ENCODE measurements around the gene MTPN. TPM values are rescaled to one million over a fixed set of nuclear protein-coding genes. Genes with fewer than 3 reads are reported as not detected.

The MTPN gene
- polyA plus RNA-seq, 3 donors, result 73.6 to 156 (median 142) TPM

DNA sequence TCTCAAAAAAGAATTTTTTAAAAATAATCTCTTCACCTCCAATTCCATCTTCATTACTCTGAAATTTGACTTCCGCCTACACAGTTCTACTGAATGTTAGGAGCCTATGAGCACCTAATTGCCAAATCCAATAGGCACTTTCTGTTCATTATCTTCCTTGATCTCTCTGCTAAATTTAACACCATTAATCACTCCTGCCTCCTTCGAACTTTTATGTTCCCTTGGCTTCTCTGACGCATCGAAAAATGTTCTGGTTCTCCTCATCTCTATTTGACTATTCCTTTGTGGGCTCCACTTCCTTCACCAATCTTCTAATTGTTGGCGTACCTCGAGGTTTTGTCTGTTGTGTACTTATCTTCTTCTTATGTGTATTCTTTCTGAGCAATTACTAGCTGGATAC lies 87.3 kb downstream of the MTPN start:
- Histone ChIP-seq H3K4me1 (ENCODE audit: control insufficient read depth in 1 of 2, insufficient read depth in 2 of 2, low read length in 2 of 2) (no peaks in the 10 kb centered on the region), H2AFZ (ENCODE audit: insufficient read depth, low read depth, low read length, poor library complexity, severe bottlenecking) (no peak overlapping the region), H4K20me1 (ENCODE audit: insufficient read depth, low read length) (no peaks in the 10 kb centered on the region), H3K9me3 (replicated peaks in 1 of 2; ENCODE audit: control insufficient read depth in 1 of 2, insufficient read depth in 1 of 2, low read length in 2 of 2) (no peaks in the 10 kb centered on the region), H3K4me3 (replicated peaks in 1 of 3; ENCODE audit: low read depth in 2 of 3, low read length in 3 of 3) (no peak overlapping the region), H3K27me3 (ENCODE audit: control insufficient read depth in 2 of 2, insufficient read depth in 2 of 2, low read length in 2 of 2) (no peaks in the 10 kb centered on the region), H3K9ac (ENCODE audit: insufficient read depth, low read length, poor library complexity, severe bottlenecking) (no peak overlapping the region), H3K4me2 (replicated peaks; ENCODE audit: extremely low read depth, low read length, poor library complexity, severe bottlenecking) (no peak overlapping the region), H3K36me3 (replicated peaks in 1 of 2; ENCODE audit: control insufficient read depth in 1 of 2, insufficient read depth in 2 of 2, low read length in 2 of 2) (no peaks in the 10 kb centered on the region), H3K27ac (ENCODE audit: low read depth in 1 of 2, low read length in 2 of 2) (no peak overlapping the region), H3K79me2 (ENCODE audit: insufficient read depth, low read length) (no peaks in the 10 kb centered on the region)
- 92% methylated on average over 4 of the region's 6 CpGs for WGBS (ENCODE audit: insufficient coverage)
- no peak for DNase-seq
- intact Hi-C loops (cut with micrococcal nuclease), result no loop called here
- Mint-ChIP-seq H3K36me3 (no peaks in the 10 kb centered on the region), H3K4me3 (no peak overlapping the region), H3K27ac (no peak overlapping the region), H3K4me1 (no peaks in the 10 kb centered on the region), H3K9me3 (peaks cover 0 to 2% (median 0%) of the 10 kb centered on the region in 7 donors), H3K27me3 (ENCODE audit: low read depth in 3 of 3) (peaks cover 0 to 3% (median 1%) of the 10 kb centered on the region in 3 donors)
- TF ChIP-seq, protein P1, sequence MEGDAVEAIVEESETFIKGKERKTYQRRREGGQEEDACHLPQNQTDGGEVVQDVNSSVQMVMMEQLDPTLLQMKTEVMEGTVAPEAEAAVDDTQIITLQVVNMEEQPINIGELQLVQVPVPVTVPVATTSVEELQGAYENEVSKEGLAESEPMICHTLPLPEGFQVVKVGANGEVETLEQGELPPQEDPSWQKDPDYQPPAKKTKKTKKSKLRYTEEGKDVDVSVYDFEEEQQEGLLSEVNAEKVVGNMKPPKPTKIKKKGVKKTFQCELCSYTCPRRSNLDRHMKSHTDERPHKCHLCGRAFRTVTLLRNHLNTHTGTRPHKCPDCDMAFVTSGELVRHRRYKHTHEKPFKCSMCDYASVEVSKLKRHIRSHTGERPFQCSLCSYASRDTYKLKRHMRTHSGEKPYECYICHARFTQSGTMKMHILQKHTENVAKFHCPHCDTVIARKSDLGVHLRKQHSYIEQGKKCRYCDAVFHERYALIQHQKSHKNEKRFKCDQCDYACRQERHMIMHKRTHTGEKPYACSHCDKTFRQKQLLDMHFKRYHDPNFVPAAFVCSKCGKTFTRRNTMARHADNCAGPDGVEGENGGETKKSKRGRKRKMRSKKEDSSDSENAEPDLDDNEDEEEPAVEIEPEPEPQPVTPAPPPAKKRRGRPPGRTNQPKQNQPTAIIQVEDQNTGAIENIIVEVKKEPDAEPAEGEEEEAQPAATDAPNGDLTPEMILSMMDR (IDR thresholded peaks at IDR 0.05), result no peak

DNA sequence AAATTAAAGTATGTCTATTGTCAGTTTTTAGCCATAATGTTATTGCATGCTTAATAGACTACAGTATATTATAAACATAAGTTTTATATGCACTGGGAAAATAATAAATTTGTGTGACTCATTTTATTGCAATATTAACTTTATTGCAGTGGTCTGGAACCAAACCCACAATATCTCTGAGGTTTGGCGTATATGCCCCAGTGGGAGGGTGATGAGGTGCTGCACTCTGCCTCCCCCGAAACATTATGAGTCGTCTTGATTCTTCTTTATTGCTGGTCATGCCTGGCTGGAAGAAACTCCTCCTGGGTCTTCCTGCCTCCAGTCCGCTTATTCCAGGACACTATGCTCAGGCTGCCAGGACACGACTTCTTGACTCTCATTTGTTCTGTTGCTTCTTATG lies 88.4 kb downstream of the MTPN start:
- H3K9me3 ChIP-seq (replicated peaks in 1 of 2; ENCODE audit: control insufficient read depth in 1 of 2, insufficient read depth in 1 of 2, low read length in 2 of 2), result no peaks in the 10 kb centered on the region
- H3K4me3 ChIP-seq (replicated peaks in 1 of 3; ENCODE audit: low read depth in 2 of 3, low read length in 3 of 3), result no peak overlapping the region
- no peak overlapping the region for H3K4me2 ChIP-seq (replicated peaks; ENCODE audit: extremely low read depth, low read length, poor library complexity, severe bottlenecking)
- H3K36me3 Mint-ChIP-seq, result no peaks in the 10 kb centered on the region
- no peak overlapping the region for H3K9ac ChIP-seq (ENCODE audit: insufficient read depth, low read length, poor library complexity, severe bottlenecking)
- H3K9me3 Mint-ChIP-seq, result peaks cover 0 to 2% (median 0%) of the 10 kb centered on the region in 7 donors
- peaks cover 0 to 1% (median 1%) of the 10 kb centered on the region in 3 donors for H3K27me3 Mint-ChIP-seq (ENCODE audit: low read depth in 3 of 3)
- WGBS (ENCODE audit: insufficient coverage), result 100% methylated on average over 1 of the region's 5 CpGs
- no peaks in the 10 kb centered on the region for H3K4me1 Mint-ChIP-seq
- no peaks in the 10 kb centered on the region for H3K27me3 ChIP-seq (ENCODE audit: control insufficient read depth in 2 of 2, insufficient read depth in 2 of 2, low read length in 2 of 2)
- no peak overlapping the region for H2AFZ ChIP-seq (ENCODE audit: insufficient read depth, low read depth, low read length, poor library complexity, severe bottlenecking)
- no peak overlapping the region for H3K27ac Mint-ChIP-seq
- H3K4me3 Mint-ChIP-seq, result no peak overlapping the region
- intact Hi-C loops (cut with micrococcal nuclease), result no loop called here
- H3K36me3 ChIP-seq (replicated peaks in 1 of 2; ENCODE audit: control insufficient read depth in 1 of 2, insufficient read depth in 2 of 2, low read length in 2 of 2), result no peaks in the 10 kb centered on the region
- no peaks in the 10 kb centered on the region for H3K79me2 ChIP-seq (ENCODE audit: insufficient read depth, low read length)
- H3K27ac ChIP-seq (ENCODE audit: low read depth in 1 of 2, low read length in 2 of 2), result no peak overlapping the region
- no peak for DNase-seq
- no peaks in the 10 kb centered on the region for H3K4me1 ChIP-seq (ENCODE audit: control insufficient read depth in 1 of 2, insufficient read depth in 2 of 2, low read length in 2 of 2)
- TF ChIP-seq, protein P1 (IDR thresholded peaks at IDR 0.05), result no peak
- H4K20me1 ChIP-seq (ENCODE audit: insufficient read depth, low read length), result no peaks in the 10 kb centered on the region

All from CD14-positive monocyte (primary cell).